NCI-H748 treated with DMSO at 0.1 percent for 48 hours (cell line): ENCODE data around the gene LACC1.

Experiments used
- DNase-seq: peaks from one replicate; lab custom pipeline; 2025; lab: John Stamatoyannopoulos, UW

The LACC1 gene

DNA sequence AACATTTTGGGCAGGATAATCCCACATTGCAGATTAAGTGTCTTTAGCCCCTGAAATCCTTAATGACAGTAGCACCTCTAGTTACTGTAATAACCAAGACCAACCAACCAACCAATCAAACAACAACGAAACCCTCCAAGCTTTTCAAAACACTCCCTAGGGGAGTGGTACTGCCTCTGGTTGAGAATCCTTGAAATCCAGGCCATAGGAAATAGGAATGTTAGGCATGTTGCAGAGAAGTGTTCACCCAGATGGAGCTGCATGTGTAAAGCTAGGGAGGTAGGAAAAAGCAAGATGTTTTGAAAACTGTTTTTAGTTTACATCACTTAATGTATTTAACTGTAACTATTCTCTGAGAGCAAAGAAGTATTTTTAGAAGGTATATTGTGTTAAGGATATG, 4.5 kb downstream of the LACC1 start:
- no peak for DNase-seq

DNA sequence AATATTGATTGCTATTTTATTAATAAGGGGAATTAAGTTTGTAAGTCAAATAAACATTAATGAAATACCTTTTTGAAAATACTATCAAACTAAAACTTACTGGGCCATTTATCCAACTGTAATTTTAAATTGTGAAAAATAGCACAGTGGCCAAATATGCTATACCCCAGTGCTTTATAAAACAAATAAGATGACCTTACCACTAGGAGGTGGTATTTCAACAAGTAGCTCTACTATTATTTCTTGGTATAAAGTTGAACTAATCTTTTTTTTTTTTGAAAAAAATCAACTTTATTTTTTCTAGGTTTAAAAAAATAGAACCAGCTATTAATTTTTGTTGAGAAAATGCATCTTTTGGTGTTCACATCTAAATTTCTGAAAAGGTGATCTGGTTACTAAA, 14.7 kb downstream of the LACC1 start:
- DNase-seq: no peak

DNA sequence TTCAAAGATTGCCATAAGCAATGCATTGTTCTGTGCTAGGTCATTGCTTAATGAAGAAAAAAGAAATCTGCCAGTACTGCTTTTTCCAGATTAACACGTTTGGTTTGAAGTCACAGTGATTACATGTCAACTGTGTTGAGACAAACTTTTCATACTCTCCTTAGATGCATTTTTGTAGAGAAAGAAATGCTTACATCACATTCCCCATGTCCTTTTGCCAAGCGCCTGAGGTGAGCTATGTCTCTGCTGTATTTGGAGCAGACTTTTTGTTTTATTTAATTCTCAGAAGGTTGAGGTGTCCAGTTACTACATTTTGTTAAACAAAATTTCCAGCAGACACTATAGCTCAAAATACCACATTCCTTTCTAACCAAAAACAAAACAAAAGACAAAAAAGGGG, 16.2 kb downstream of the LACC1 start:
- no peak for DNase-seq

DNA sequence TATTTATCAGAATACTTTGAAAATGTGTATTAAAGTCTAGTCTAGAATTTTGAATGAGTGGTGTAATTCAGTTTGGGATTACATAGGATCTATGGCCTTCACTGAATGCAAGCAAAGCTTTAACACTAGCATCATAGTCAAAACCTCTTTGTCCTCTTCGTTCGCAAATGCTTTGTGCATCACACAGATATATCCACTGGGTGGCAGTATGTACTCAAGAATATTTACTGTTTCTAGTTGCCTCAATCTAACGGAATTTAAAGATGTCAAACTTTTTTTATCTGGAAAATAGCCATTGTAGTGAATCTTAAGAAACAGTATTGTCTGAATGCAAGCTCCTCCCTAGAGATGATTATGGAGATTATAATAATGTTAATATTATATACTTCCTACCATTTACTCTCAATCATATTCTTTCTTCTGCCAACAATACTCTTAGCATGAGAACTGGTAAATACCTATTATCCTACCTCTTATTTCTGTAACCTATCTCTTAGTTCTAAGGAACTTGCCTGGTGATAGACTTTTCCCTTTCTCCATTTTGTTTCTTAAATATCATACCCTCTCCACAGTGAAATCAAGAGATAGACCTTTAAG, 25.8 kb downstream of the LACC1 start:
- DNase-seq: peak; percentile 73

DNA sequence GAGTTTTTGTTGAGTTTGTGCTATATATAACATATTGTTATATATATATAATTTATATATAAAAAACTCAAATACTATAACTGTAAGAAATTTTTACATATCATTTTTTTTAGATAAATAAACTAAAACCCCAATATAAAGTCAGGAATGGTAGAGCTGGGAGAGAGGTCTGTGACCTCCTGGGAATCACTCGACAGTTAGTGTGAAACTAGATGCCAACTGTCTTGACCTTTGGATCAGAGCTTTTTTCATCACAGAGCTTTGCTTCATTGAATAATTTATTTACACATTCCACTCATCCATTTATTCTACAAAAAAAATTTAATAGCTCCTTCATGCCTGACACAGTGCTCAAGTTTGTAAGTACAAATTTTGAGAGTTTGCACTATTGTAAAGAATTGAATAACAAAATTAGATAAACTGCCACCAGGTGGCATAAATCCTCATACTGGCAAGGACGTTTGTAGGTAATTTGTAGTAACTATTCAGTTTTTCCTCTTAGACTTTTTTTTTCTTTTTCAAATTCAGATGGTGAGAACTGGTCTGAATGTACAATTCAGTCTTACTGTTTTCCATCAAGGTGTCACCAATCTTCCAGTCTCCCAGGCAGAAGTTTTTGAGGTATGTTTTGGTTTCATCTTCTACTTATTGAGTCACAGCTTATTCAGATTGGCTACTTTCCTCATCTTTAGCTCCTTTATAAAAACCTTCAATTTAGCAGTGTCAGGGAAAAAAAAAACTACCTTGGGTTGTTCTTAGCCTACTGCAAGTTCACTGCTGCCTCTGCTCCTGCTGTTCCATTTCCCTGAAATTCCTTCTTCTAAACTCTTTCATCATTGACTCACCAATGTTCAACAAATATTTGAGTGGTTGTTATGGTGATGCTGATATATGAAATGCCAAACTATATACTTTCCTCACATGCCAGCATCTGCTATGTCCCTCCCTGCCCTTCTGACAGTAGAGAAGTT, 28.7 kb downstream of the LACC1 start:
- peak; percentile 36 for DNase-seq

DNA sequence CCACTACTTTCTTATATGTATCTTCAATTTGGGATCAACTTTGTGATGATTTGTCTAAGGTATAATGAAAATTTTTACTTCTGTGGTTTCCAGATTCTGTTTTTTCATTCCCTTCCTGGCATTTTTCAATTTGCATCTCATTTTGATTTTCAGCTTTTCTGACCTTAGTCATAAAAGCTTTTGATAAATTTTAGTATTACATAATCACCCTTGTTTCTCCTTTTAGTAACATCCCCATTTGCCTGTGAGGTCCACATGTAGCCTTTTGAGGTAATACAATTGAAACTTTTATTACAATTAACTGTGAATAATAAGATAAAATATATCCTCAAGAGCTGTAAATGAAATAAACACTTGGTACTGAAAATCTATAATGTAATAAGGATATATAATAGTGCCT, 31.2 kb downstream of the LACC1 start:
- DNase-seq: no peak

DNA sequence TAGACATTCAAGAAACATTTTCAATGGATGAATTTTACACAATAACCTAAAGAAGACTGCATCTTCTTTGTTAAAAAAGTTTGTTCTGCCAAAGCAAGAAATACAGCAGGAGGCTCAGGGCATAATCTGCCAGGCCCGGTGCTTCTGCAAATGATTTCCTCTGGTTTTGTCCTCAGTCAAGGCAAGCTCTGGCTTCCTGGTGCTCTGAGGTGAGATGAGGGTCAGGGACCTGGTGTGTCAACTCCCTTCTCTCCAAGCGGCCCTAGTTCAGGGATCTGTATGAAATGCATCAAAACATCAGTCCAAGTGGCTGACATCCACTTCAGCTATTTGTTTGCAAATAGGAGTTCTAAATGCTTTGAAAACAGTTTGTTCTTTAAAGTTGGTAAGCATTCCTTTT, 31.6 kb downstream of the LACC1 start:
- no peak for DNase-seq

DNA sequence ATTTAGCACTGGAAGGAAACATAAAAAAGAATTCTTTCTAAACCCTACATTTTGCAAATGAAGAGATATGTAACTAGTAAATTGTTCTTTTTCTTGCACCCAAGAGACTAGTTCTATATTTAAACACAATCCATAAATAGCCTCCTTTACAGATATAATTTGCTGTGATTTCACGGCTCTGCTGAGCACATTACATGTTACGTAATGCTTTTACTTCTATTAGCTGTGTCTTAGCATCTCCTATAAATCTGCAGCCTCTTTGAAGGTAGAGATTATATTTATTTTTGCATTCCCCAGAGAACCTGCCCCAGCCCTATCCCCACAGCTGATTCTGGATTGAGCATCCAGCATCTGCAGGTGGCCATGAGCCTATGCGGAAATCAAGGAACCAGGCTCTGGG, 32.2 kb downstream of the LACC1 start:
- DNase-seq: no peak

DNA sequence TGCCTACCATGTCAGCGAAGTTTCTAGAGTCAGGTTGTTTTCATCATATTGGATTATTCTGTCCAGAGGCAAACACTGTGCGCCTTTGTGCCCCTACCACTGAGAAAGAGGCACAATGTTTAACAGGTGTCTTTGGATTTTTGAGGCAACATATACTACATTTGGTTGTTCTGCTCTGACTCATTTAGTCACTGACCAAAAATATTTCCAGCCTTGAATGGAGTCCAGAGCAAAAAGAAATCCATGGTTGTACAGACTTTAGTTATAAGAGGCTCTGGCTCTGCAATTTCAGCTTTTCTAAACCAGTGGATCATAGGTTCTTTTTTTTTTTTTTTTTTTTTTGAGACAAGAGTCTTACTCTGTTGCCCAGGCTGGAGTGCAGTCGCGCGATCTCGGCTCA, 35.7 kb downstream of the LACC1 start:
- no peak for DNase-seq

DNA sequence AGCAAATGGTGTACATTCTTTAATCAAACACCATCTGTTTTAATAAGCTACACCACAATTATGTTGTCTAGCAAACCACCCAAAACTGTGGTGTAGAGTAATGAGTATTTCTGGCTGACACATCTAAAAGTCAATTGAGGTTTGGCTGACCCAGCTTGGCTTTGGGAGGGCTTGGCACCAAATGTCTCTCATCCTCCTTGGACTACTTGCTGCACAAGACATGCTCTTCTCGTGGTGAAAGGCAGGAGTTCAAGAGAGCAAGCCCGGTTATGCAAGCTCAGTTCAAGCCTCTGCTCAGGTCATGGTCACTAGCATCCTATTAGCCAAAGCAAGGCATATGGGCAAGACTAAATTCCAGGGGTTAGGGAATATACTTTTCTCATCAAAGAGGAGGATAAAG, 37.1 kb downstream of the LACC1 start:
- no peak for DNase-seq

DNA sequence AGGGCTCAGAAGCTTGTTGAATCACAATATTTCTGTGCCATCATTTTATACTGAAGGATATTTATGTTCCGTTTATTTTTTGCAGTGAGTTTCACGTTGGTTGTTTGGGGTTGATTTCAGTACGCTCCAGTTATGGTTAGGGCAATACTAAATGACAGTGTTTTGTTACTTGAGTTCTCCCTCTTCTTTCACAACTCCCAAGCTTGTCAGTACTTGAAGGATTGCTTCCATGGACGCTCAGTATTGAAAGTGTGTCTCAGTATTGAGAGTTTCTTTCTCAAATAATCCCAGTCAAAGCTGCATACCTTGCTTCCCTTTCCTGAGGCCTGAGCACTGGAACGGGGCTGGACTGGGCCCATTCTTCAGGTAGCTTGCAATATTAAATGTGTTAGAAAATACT, 38.9 kb downstream of the LACC1 start:
- DNase-seq: no peak

DNA sequence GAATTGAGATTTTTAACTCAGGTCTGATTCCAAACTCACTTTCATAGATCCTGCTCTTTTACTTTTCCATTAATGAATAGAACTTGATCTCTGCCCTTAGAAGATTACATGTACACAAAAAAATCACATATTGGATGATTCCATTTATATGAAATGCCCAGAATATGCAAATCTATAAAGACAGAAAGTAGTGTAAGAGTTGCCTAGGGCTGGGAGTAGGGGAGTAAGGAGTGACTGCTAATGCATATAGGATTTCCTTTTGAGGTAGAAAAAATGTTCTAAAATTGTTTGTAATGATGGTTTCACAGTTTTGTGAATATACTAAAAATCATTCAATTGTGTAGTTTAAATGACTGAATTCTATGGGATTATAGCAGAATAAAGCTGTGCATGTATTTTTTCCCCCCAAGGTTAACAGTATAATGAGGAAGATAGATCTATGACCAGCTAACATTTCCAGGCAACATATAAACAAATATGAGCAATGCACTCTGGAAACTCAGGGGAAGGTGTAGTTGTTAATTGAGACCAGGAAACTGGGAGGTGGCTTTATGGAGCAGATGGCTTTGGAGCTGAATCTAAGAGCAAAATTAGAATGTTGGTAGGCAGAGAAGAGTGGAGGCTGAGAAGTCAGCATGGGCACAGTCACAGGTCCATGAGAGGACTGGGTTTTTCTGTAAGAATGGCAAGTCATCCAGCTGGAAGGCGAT, 41.4 kb downstream of the LACC1 start:
- no peak for DNase-seq

DNA sequence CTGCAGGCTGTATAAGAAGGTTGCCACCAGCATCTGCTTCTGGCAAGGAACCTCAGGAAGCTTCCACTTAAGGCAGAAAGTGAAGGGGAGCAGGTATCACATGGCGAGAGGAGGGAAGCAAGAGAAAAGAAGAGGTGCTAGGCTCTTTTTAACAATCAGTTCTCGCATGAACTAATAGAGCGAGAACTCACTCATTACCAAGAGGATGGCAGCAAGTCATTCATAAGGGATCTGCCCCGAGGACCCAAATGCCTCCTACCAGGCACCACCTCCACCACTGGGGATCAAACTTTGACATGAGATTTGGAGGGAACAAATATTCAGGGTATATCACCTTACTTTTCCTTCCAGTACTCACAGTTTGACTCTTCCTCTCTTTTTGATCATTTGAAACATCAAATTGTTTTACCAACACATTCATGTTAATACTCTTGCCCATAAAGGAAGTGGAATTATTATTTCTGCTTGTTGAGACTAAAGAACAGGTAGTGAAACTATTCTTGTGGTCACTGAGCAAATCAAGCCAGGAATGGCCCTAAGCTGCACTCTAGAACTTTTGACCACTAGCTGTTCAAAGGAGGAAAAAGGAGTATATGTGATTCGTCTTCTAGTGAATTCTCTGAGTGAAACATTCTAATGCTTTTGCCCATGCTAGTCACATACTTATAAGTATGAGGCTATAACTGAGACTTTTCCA, 45.0 kb downstream of the LACC1 start:
- DNase-seq: no peak

DNA sequence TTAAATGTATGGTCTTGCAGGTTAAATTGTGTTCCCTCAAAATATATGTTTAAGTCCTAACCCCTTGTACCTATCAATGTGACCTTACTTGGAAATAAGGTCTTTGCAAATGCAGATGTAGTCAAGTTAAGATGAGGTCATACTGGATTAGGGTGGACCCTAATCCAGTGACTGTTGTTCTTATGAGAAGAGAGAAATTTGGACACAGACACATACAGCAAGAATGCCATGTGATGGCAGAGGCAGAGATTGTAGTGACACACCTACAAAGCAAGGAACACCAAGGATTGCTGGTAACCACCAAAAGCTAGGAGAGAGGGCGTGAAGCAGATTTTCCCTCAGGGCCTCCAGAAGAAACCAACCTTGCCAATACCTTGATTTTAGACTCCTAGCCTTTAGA, 50.2 kb downstream of the LACC1 start:
- no peak for DNase-seq

DNA sequence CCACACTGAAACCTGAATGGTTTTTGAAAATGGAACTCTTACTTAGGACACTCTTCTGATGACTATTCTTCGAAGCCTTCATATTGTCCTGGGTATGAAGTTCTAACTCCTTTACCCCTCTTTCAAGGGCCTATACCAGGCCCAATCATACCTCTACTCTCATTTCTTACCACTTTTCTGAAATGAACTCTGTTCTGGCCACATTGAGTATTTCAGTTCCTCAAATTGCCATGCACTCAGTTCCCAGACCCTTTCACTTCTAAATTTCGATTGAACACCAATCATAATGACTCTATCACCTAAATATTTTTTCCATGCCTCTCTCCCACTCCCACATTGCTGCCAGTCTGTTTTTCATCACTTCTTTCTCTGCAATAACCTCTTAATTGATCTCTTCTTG, 53.7 kb downstream of the LACC1 start:
- DNase-seq: no peak

DNA sequence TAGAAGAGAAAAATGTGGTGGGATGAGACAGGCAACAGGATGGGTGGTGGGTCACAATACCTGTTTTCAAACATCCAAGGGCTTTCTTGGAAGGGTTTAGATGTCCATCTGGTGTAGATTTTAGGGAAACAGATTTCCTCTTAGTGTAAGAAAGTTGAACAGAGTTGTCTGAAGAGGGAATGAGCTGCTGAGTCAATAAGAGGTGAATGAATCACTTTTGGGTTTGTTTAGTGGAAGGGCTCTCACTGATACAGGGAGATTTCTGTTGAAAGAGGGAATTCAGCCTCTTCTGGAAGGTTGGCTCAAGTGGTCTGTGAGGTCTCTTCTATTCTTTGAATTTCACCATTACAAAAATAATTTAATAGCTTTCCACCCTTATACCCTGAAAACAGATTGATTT, 54.6 kb downstream of the LACC1 start:
- no peak for DNase-seq

DNA sequence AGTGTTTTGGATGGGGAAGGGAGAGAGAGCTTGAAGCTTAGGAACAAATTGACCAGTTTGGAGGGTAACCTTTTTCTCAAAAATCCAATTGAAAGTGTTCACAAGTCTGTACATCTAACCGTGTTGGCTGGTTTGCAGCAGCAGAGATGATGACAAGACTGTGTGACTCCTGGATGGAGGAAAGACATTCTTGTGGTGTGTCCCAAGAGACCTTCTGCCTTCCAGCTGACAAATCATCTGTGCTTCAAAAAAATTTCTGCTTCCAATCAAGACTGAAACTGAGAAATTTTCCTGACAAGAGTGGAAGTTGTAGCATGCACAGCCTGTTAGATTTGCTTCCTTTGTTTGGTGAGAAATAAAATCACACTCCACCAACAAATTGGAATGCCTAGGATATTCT, 56.2 kb downstream of the LACC1 start:
- DNase-seq: no peak

DNA sequence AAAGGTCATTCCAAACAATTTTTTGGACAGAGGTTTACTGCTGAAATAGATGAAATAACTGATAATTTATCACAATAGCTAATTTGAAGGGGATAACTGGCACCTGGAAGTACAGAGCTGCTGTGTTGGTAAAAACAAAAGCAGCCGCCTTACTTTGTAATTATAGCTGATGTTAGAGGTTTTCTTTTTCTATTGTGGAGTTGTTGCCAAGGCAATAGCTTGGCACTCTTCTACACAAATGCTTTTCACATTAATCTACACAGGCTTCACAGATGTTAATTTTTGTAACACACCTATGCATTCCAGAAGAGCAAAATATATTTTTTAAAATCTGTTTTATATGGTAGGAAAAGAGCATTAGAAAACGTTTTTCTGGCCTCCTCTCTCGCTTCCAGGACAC, 56.9 kb downstream of the LACC1 start:
- DNase-seq: peak; percentile 55

DNA sequence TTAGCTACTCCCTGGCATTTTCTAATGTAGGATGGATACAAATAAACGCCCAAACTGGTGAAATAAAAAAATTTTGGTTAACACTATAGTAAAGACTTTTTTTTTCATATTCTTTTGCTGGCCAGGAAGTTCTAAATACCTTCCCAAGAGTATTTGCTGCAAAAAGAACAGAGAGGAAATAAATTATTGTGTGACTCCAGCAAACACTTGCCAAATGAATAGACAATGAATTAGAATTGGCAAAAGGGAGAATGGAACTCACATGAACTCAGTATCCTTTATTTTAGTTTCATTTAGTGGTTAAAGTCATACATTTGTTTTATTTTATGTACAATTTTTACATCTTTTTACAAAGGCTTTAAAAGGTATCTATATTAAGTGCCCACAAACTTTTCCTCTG, 58.1 kb downstream of the LACC1 start:
- no peak for DNase-seq

DNA sequence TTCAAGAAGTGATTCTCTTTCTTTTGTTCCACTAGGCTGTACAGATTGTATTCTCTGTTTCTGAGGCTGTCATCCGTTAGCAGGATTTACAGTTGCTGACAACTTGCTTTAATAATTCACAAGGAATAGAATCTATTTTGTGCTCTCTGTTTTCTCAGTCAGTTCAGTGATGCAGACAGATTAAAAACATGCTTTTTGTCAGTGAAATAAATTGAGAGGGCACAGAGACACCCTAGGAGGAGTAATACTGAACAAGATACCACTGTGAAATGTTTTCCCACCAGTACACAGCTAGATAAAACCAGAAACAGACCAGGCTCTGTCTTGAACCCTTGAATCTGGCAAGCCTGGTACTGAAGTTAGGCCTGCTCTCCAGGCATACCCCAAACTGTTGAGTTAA, 58.7 kb downstream of the LACC1 start:
- DNase-seq: no peak

DNA sequence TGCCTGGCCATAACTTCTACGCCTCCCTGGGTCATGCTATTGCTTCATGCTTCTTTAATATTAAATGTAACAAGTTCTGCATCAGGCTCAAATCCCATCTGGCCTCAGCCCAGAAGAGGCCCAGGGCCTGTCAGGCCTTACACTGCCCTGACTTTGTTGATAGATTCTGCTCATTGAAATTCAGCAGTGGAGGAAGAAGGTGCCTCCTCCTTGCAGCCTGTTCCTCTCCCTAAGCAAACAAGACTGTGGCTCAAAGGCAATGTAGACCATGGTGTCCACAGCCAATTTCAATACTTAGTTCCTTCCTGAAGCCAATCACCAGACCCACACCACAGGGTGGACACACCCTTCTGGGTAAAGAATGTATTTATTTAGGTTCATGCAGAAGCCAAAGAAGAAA, 59.4 kb downstream of the LACC1 start:
- DNase-seq: no peak

DNA sequence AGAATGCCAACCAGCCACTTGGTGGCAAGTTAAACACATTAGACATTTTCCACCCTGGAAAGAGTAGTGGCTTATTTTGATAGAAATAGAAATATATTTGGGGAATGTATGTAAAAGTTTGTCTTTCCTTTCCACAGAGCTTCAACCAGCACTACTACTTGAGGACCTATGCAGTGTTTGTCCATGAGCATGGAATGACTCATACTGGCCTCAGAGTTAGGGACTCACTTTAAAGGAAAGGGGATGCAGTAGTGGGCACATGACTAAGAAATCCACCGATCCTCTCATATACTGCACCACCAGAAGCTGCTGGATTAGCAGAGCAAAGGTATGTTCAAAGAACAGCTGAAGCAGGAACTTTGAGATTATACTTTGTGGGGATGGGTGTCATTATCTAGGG, 62.6 kb downstream of the LACC1 start:
- DNase-seq: no peak
